ENCODE data around the gene OSBPL1A.

GRCh38 chr18:24128700-24129099, 268.9 kb downstream of the OSBPL1A start:
- TF ChIP-seq GATA2 (CRISPR knock-in tag; IDR thresholded peaks at IDR 0.05), result no peak
- TF ChIP-seq CTCF (IDR thresholded peaks at IDR 0.05), result no peak
- no peak for TF ChIP-seq TAF1 (IDR thresholded peaks at IDR 0.05; ENCODE audit: borderline replicate concordance, low read depth, low read length)
- TF ChIP-seq REST (IDR thresholded peaks at IDR 0.05; ENCODE audit: low read depth, low read length), result no peak
- TF ChIP-seq ZBTB33 (IDR thresholded peaks at IDR 0.05; ENCODE audit: borderline replicate concordance, low read depth), result no peak
- no peak for TF ChIP-seq YY1 (IDR thresholded peaks at IDR 0.05; ENCODE audit: low read depth)
- no peak for TF ChIP-seq USF1 (IDR thresholded peaks at IDR 0.05; ENCODE audit: borderline replicate concordance, low read depth)
- no peak for TF ChIP-seq USF2 (IDR thresholded peaks at IDR 0.05; ENCODE audit: borderline replicate concordance, low read depth, low read length)
- no peak for TF ChIP-seq JUND (IDR thresholded peaks at IDR 0.05)
- no peak for TF ChIP-seq SMC3 (IDR thresholded peaks at IDR 0.05; ENCODE audit: low read depth, low read length)
- no peak for TF ChIP-seq RCOR1 (IDR thresholded peaks at IDR 0.05; ENCODE audit: low read length)
- no peak for TF ChIP-seq MAX (IDR thresholded peaks at IDR 0.05; ENCODE audit: low read depth)
- no peak for TF ChIP-seq SIN3A (IDR thresholded peaks at IDR 0.05; ENCODE audit: borderline replicate concordance, low read depth, low read length)

All from SK-N-SH (cell line).